ENCODE data around the gene FHIT. TPM values are rescaled to one million over a fixed set of nuclear protein-coding genes. Genes with fewer than 3 reads are reported as not detected.

Gene FHIT
- total RNA-seq, 2 donors from 2014 or later, result 10.4 to 15.8 TPM

DNA sequence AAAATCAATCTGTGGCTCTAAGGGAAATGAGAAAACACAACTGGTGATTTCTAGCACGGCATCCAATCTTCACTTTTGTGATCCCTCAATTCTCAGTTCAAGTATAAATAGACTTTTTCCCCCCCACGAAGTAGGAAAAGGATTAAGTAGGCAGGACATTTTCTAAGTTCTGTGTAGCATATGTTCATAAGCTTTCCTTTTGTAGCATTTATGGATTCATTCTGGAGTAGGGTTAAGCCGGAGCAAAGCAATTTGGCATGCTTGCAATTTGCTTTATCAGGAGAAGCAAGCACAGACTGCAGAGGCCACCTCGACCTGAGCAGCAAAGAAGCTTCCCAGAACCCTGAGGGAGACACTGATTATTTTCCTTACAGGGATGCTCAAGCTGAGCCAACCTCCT lies 66.3 kb downstream of the FHIT start:
- H3K36me3 ChIP-seq (replicated peaks in 1 of 2; ENCODE audit: insufficient read depth in 1 of 2, low read depth in 2 of 2), result no peaks in the 10 kb centered on the region
- no peak overlapping the region for H3K27ac ChIP-seq
- H3K4me1 ChIP-seq, result peaks cover 13% of the 10 kb centered on the region
- H3K4me3 ChIP-seq, result no peak overlapping the region
- DNase-seq (no peak), ATAC-seq (no peak)
- 38 to 43% methylated on average over 4 of the region's 4 CpGs for WGBS, 2 donors
- H3K27me3 ChIP-seq, result no peaks in the 10 kb centered on the region
- no peaks in the 10 kb centered on the region for H3K9me3 ChIP-seq
- intact Hi-C loops (cut with DNase I), result no loop called here
- TF ChIP-seq POLR2A (IDR thresholded peaks at IDR 0.05) (no peak), CTCF (IDR thresholded peaks at IDR 0.05) (no peak)

- DNase-seq (no peak), ATAC-seq (no peak)
- H3K4me1 ChIP-seq, result peaks cover 13% of the 10 kb centered on the region
- TF ChIP-seq CTCF (IDR thresholded peaks at IDR 0.05) (no peak), POLR2A (IDR thresholded peaks at IDR 0.05) (no peak)
- no peaks in the 10 kb centered on the region for H3K27me3 ChIP-seq
- intact Hi-C loops (cut with DNase I), result no loop called here
- no peaks in the 10 kb centered on the region for H3K9me3 ChIP-seq
- no peak overlapping the region for H3K4me3 ChIP-seq
- H3K27ac ChIP-seq, result no peak overlapping the region
- no peaks in the 10 kb centered on the region for H3K36me3 ChIP-seq (replicated peaks in 1 of 2; ENCODE audit: insufficient read depth in 1 of 2, low read depth in 2 of 2)
Measured at GRCh38 chr3:61182662-61183061, 68.6 kb downstream of the FHIT start.

- Histone ChIP-seq H3K9me3 (no peaks in the 10 kb centered on the region), H3K4me1 (peaks cover 13% of the 10 kb centered on the region), H3K27ac (peak overlapping the region in 1 of 4 donors; percentile 13), H3K4me3 (no peak overlapping the region), H3K27me3 (no peaks in the 10 kb centered on the region), H3K36me3 (replicated peaks in 1 of 2; ENCODE audit: insufficient read depth in 1 of 2, low read depth in 2 of 2) (no peaks in the 10 kb centered on the region)
- intact Hi-C loops (cut with DNase I), result no loop called here
- TF ChIP-seq POLR2A (IDR thresholded peaks at IDR 0.05), result no peak
- no peak for TF ChIP-seq CTCF (IDR thresholded peaks at IDR 0.05)
- DNase-seq, result peak in 1 of 4 donors; percentile 9
- WGBS, 2 donors, result 67 to 73% methylated on average over 2 of the region's 2 CpGs
- peak; percentile 59 for ATAC-seq
Measured at GRCh38 chr3:61181874-61182273, 69.4 kb downstream of the FHIT start.

DNA sequence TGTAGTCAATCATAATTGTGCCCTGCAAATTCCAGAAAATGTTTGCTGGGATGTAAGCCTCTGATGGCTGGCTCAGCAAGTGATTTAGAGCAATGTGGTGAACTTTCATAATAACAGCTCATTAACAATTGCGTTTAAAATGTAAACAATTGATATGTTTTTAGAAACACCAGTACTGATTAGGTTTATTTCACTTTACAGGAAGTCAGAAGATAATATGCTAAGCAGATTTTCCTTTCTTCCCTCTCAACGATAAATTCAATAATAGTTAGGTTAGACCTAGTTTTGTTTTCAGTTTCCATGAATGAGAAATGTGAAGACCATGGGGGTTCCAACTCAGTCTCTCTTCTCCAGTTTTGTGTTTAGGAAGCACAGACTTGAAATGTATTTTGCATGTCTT lies 71.0 kb downstream of the FHIT start:
- WGBS, 2 donors, result 63% methylated on average over 2 of the region's 2 CpGs
- intact Hi-C loops (cut with DNase I), result no loop called here

More for the DNA sequence above, 71.0 kb downstream of the FHIT start:
- H3K36me3 ChIP-seq (replicated peaks in 1 of 2; ENCODE audit: insufficient read depth in 1 of 2, low read depth in 2 of 2), result no peaks in the 10 kb centered on the region
- no peak for ATAC-seq
- DNase-seq, result no peak
- H3K27ac ChIP-seq, result no peak overlapping the region
- no peak overlapping the region for H3K4me3 ChIP-seq
- H3K27me3 ChIP-seq, result no peaks in the 10 kb centered on the region
- H3K9me3 ChIP-seq, result no peaks in the 10 kb centered on the region
- TF ChIP-seq CTCF (IDR thresholded peaks at IDR 0.05), result no peak
- no peak for TF ChIP-seq POLR2A (IDR thresholded peaks at IDR 0.05)
- peaks cover 5% of the 10 kb centered on the region for H3K4me1 ChIP-seq
